Islet precursor cell (in vitro differentiated cells): ENCODE measurements around the gene TPBGL.

Experiments
- DNase-seq: peaks from one replicate; pipeline ENCODE4 v3.0.0-alpha.2; 2018

The TPBGL gene

GRCh38 chr11:75273411-75274391 lies 33.1 kb downstream of the TPBGL start:
- peak; percentile 47 for DNase-seq

- DNase-seq, result peak; percentile 4
These were observed 34.1 kb downstream of the TPBGL start for GRCh38 chr11:75274716-75275115.

GRCh38 chr11:75275581-75275980 lies 35.0 kb downstream of the TPBGL start:
- DNase-seq, result peak; percentile 47

- DNase-seq, result peak; percentile 7
These were observed 35.6 kb downstream of the TPBGL start for GRCh38 chr11:75276186-75276585.

- peak; percentile 36 for DNase-seq
These were observed 36.1 kb downstream of the TPBGL start for GRCh38 chr11:75276686-75277085.

- peak; percentile 27 for DNase-seq
These were observed 36.7 kb downstream of the TPBGL start for GRCh38 chr11:75277211-75277805.

- DNase-seq, result peak; percentile 29
These were observed 37.6 kb downstream of the TPBGL start for GRCh38 chr11:75277991-75278790.

GRCh38 chr11:75279273-75279672 lies 38.7 kb downstream of the TPBGL start:
- peak; percentile 79 for DNase-seq

GRCh38 chr11:75280227-75280701 lies 39.7 kb downstream of the TPBGL start:
- DNase-seq, result peak; percentile 90

- no peak for DNase-seq
These were observed 40.3 kb downstream of the TPBGL start for GRCh38 chr11:75280770-75281468.

GRCh38 chr11:75281469-75282095 lies 41.0 kb downstream of the TPBGL start:
- no peak for DNase-seq

- DNase-seq, result peak; percentile 68
These were observed 42.9 kb downstream of the TPBGL start for GRCh38 chr11:75283391-75283931.

GRCh38 chr11:75285776-75286360 lies 45.3 kb downstream of the TPBGL start:
- no peak for DNase-seq

- no peak for DNase-seq
These were observed 46.4 kb downstream of the TPBGL start for GRCh38 chr11:75286826-75287465.

- DNase-seq, result no peak
These were observed 47.0 kb downstream of the TPBGL start for GRCh38 chr11:75287579-75287978.

GRCh38 chr11:75289511-75289760 lies 48.9 kb downstream of the TPBGL start:
- DNase-seq, result no peak

GRCh38 chr11:75289919-75290318 lies 49.3 kb downstream of the TPBGL start:
- no peak for DNase-seq

GRCh38 chr11:75291741-75292140 lies 51.2 kb downstream of the TPBGL start:
- DNase-seq, result no peak

- DNase-seq, result no peak
These were observed 52.4 kb downstream of the TPBGL start for GRCh38 chr11:75292943-75293342.
